ENCODE data around the gene LYSMD4.

The LYSMD4 gene

DNA sequence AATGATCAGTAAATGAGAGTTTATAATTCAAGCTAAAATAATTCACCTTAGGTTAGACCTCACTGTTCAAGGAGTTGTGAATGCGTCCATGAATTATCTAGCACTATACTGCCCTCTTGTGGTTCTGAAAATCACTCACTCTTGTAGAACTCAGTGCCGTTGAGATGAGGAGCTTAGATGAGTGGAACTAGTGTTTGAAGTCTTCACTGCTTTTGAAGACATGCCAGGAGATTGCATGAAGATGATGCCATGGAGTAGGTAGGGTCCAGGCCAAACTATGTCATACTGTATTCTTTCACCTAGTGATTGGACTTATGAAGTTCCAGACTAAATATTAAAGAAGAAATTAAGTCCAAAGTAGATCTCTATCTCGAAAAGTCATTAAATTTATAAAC, 28.8 kb downstream of the LYSMD4 start:
- peak; percentile 85 for DNase-seq

DNA sequence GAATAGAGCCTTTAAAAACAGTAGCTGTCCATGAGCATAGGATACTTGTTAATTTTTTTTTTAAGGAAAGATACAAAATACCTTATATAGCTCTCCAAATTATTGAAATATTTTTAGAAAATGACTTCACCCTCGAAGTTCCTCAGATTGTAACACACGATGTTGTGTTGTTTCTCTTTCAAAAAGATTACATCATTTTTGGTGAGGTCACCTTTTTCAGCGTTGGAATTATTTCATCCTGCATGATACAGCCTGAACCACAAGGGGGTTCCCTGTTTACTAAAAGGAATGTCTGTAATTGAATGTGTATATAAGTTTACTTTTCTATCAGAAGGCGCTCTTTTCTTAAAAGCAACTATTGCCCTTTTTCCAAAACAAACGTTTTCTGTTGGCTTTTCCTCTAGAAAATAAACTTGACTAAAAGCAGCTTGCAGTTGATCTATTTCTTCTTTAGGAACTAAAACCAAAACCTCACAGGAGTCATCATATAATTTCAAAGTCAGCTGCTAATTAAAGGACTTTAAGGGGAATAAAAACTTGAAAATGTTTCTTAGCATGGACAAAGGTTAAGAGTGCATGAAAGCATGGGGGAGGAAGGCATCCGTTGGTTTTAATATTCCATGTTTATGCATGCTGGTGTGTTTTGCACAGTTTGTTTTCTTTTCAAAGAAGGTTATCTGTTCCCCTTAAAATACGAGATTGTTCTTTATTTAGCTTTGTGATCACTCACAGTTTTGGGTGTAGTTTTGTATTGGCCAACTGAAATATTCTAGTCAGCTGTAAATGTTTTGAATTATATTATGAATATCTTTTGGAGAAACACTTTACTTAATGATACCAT, 29.4 kb downstream of the LYSMD4 start:
- DNase-seq: peak; percentile 53

DNA sequence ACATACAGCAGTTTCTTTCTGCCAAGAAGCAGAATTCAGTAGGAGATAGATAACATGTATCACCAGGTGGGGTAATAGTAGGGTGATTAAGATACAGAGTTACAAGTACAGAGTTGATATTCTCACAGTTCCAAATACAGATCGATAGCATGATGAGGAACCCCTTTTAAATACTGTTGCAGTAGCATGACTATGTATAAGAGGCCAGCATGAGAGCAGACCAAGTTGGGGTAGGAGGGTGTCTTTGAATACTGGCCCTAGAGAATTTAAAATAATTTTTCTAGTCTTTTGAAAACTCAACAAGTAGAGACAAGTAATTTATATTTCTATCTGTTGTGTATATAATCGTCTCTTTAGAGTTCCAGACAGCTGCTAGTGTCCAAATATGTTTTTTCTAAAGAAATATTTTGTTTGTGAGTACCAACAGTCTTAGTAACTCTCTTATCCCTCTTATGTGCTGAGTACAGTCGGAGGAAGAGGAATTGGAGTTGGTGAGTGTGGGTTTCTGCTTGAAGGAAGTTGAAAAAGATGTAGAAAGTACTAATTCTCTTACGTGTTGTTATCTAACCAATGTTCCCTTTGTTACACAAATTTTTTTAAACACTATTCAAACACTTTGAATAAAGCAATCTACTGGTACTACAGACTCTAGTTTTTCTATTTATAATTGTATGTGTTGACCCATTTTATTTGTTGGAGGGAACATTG, 30.2 kb downstream of the LYSMD4 start:
- DNase-seq: no peak

DNA sequence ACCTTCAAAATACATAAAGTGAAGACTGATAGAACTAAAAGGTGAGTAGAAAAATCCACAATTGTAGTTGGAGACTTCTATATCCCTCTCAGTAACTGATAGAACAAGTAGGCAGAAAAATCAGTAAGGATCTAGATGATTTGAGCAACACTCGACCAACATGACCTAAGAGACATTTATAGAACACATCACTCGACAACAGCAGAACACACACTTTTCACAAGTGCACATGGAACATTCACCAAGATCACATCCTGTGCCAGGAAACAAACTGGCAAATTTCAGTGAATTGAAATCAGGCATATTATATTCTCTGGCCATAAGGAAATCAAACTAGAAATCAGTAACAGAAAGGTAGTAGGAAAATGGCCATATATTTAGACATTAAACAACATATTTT, 37.1 kb downstream of the LYSMD4 start:
- no peak for DNase-seq

DNA sequence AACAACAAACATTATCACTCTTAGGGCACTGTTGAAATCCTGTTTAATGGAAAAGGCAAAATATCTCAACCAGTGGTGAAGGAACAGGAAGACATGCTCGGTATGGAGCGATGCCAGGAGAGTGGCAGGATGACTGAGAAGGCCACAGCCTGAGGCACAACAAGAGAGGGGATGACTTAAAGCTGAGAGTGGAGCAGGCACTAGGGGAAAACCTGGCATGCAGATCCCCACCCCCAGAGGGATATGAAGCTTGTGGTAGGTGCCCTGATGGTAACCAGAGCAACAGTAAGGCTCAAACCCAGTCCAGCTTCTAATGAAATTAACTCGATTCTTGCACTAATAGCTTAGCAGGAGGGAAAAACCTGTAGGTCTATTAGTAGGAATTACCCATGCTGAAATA, 40.4 kb downstream of the LYSMD4 start:
- DNase-seq: no peak

DNA sequence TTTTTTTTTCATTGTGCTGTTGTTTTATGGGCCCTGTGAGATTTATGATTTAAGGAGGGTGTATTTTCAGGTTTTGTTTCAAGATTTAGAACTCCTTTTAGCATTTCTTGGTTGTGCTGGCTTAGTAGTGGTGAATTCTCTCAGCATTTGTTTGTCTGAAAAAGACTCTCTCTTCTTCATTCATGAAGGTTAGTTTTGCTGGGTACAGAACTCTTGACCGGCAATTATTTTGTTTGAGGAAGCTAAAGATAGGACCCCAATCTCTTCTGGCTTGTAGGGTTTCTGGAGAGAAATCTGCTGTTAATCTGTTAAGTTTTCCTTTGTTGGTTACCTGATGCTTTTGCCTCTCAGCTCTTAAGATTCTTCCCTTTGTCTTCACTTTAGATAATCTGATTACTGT, 46.9 kb downstream of the LYSMD4 start:
- no peak for DNase-seq

DNA sequence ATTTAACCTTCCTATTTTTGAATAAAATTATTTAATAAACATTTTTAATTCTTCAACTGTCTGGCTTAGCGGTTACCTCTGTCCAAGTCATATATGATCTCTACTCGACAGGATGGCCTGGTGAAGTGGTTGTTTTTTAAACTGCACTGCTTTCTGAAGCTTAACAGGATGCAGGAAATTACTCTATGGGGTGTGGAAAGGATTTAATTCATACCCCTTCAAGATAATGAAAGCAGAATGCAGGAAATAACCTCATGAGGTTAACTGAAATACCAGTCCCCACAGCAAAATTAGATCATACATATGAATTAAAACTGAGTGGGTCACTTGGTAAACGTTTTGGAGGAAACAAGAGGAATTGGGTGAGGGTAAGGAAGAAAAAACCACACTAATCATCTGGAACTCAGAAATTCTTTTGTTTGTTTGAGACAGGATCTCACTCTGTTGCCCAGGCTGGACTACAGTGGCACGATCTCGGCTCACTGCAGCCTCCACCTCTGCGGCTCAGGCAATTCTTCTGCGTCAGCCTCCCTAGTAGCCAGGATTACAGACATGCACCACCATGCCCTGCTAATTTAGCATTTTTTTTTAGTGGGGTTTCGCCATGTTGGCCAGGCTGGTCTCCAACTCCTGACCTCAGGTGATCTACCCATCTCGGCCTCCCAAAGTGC, 50.1 kb downstream of the LYSMD4 start:
- DNase-seq: no peak

DNA sequence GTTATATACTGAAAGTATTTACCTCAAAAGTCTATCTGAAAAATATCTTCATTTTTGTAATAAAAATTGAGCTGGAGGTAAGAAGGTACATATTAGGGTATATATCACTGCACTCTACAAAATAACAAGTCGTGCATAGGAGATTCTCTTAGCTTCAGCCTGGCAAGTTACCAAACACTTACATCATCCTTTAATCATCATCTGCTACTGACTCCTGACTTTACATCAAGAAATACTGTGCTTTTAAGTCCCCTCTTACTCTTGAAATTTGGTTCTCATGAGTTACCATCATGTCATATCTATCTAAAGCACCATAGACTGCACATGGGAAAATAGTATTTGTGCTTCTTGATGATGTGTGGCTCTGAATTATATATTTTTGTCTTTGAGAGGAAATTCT, 50.8 kb downstream of the LYSMD4 start:
- DNase-seq: no peak

- no peak for DNase-seq
Observed at GRCh38 chr15:99681990-99682389, 51.2 kb downstream of the LYSMD4 start.

- no peak for DNase-seq
Observed at GRCh38 chr15:99680276-99680675, 53.0 kb downstream of the LYSMD4 start.

GRCh38 chr15:99677540-99678134, 55.6 kb downstream of the LYSMD4 start:
- no peak for DNase-seq

All from RPMI8226 (cell line).